HepG2 (cell line): ENCODE results near the gene ZSCAN23. TPM values are rescaled to one million over a fixed set of nuclear protein-coding genes. Genes with fewer than 3 reads are reported as not detected.

Experiments
- ARNTL ChIP-seq: sonication (generic); formaldehyde crosslinking; IDR thresholded peaks from 2 replicates; pipeline ENCODE4 v1.4.0; 2020; ENCODE audit warnings: mild to moderate bottlenecking, missing genetic modification reagents
- FOXC1 ChIP-seq: sonication (generic); formaldehyde crosslinking; IDR thresholded peaks from 2 replicates; pipeline ENCODE4 v1.8.0; 2022; ENCODE audit warnings: mild to moderate bottlenecking, missing genetic modification reagents, borderline replicate concordance
- HIVEP1 ChIP-seq: sonication (generic); formaldehyde crosslinking; IDR thresholded peaks from 2 replicates; pipeline ENCODE4 v1.4.0; 2020; ENCODE audit warnings: mild to moderate bottlenecking, missing genetic modification reagents
- HMGA1 ChIP-seq: sonication (generic); formaldehyde crosslinking; conservative IDR thresholded peaks from 2 replicates; pipeline ENCODE4 v1.4.0; 2020; ENCODE audit warnings: missing genetic modification reagents
- KMT2B ChIP-seq: IDR thresholded peaks from 2 replicates; pipeline ENCODE4 v1.6.1; 2016; ENCODE audit warnings: missing genetic modification reagents, missing compliant biosample characterization
- MBD4 ChIP-seq: IDR thresholded peaks from 2 replicates; pipeline ENCODE4 v1.6.1; 2012; ENCODE audit warnings: low read length, inconsistent platforms, borderline replicate concordance
- MTA3 ChIP-seq: sonication (generic); formaldehyde crosslinking; IDR thresholded peaks from 2 replicates; pipeline ENCODE4 v1.4.0; 2020; ENCODE audit warnings: missing genetic modification reagents
- PAX8 ChIP-seq: sonication (generic); formaldehyde crosslinking; IDR thresholded peaks from 2 replicates; pipeline ENCODE4 v1.8.0; 2022; ENCODE audit warnings: mild to moderate bottlenecking, missing genetic modification reagents, borderline replicate concordance
- THAP11 ChIP-seq: IDR thresholded peaks from 2 replicates; pipeline ENCODE4 v1.6.1; 2016; ENCODE audit warnings: missing biosample characterization, missing genetic modification reagents
- ZFP91 ChIP-seq: sonication (generic); formaldehyde crosslinking; IDR thresholded peaks from 2 replicates; pipeline ENCODE4 v1.9.0; 2022; ENCODE audit warnings: missing genetic modification reagents, mild to moderate bottlenecking, borderline replicate concordance
- ZNF784 ChIP-seq: sonication (generic); formaldehyde crosslinking; IDR thresholded peaks from 2 replicates; pipeline ENCODE4 v1.5.1; 2020; ENCODE audit warnings: missing genetic modification reagents, mild to moderate bottlenecking, borderline replicate concordance
- ZSCAN31 ChIP-seq: sonication (generic); formaldehyde crosslinking; IDR thresholded peaks from 2 replicates; pipeline ENCODE4 v1.5.0; 2020; ENCODE audit warnings: low read depth, mild to moderate bottlenecking, missing genetic modification reagents
- polyA plus RNA-seq, 8 experiments: library from polyadenylated mRNA; depleted of rRNA in 3 of 8; stranded (reverse) in 7 of 8; unstranded in 1 of 8; fragments of >200 nt; fragmentation: Illumina TruSeq in 4 of 8; extraction: Trizol in 4 of 8; gene quantifications; 2 replicates each; pipeline versions ENCODE4 v1.2.1 to v1.2.3, GENCODE V29; 2011 to 2016; ENCODE audit warnings: low read depth in 4 of 8, missing spikeins in 1 of 8, mixed read lengths in 1 of 8; ENCODE audit not compliant: insufficient read depth in 1 of 8
- total RNA-seq, 5 experiments: library from RNA; depleted of rRNA; stranded (reverse); fragments of >200 nt; fragmentation: Illumina TruSeq; extraction: Trizol; gene quantifications; 2 replicates each; pipeline ENCODE4 v1.2.3, GENCODE V29; 2016; ENCODE audit warnings: low read depth in 1 of 5
- TF ChIP-seq, protein P1 (sequence below): sonication (generic); formaldehyde crosslinking; IDR thresholded peaks from 2 replicates; pipeline ENCODE4 v1.5.1; 2020; ENCODE audit warnings: mild to moderate bottlenecking, missing genetic modification reagents, borderline replicate concordance
- TF ChIP-seq, protein P2 (sequence below): sonication (generic); formaldehyde crosslinking; IDR thresholded peaks from 2 replicates; pipeline ENCODE4 v1.4.0; 2020; ENCODE audit warnings: missing genetic modification reagents, borderline replicate concordance
- TF ChIP-seq, protein P3 (sequence below): sonication (generic); formaldehyde crosslinking; IDR thresholded peaks from 2 replicates; pipeline ENCODE4 v1.4.0; 2020; ENCODE audit warnings: missing genetic modification reagents, borderline replicate concordance

ZSCAN23 gene
- total and polyA plus RNA-seq, 2 of the 13 experiments (the other 11 are each of a cell fraction or from before 2014, with no cell fraction given): 0.29 to 1.2 TPM

DNA sequence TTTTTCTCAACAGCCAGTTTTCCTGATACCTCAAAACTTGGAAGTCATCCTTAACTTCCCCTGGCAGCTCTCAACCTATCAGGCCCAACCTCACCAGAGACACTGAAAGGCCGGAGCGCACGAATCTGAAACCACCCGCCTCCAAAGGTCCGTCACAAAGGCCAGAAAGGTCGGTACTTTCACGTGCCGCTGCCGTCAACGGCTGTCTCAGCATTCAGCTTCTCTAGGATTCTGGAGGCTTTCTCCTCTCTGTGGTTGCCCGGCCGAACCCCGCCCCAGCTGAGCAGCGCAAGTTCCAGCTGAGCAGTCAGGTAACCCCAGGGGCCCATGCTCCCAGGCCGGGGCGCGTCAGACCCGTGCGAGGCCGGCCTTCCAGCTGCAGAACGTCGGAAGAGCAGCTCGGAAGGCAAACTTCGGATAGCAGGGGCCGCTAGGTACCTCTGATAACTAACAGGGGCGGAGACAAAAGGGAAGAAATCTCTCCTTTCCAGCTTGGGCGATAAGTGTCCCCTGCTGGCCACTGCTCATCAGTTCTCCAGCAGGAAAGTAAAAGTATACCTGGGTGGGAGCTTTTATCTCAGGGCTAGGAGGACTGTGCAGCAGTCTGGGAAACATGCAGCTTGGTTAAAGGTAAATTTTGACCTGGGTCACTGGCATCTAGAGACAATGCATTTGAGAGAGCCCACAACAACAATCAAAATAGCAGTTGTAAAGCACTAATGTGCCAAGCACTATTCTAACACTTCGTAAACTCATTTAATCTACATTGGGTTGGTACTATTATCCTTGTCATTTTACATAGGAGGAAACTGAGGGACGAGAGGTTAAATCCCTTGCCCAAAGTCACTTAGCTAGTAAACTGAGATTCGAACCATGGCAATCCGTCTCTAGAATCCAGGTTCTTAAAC, 59.8 kb downstream of the ZSCAN23 start (continued):
- TF ChIP-seq, protein P1, sequence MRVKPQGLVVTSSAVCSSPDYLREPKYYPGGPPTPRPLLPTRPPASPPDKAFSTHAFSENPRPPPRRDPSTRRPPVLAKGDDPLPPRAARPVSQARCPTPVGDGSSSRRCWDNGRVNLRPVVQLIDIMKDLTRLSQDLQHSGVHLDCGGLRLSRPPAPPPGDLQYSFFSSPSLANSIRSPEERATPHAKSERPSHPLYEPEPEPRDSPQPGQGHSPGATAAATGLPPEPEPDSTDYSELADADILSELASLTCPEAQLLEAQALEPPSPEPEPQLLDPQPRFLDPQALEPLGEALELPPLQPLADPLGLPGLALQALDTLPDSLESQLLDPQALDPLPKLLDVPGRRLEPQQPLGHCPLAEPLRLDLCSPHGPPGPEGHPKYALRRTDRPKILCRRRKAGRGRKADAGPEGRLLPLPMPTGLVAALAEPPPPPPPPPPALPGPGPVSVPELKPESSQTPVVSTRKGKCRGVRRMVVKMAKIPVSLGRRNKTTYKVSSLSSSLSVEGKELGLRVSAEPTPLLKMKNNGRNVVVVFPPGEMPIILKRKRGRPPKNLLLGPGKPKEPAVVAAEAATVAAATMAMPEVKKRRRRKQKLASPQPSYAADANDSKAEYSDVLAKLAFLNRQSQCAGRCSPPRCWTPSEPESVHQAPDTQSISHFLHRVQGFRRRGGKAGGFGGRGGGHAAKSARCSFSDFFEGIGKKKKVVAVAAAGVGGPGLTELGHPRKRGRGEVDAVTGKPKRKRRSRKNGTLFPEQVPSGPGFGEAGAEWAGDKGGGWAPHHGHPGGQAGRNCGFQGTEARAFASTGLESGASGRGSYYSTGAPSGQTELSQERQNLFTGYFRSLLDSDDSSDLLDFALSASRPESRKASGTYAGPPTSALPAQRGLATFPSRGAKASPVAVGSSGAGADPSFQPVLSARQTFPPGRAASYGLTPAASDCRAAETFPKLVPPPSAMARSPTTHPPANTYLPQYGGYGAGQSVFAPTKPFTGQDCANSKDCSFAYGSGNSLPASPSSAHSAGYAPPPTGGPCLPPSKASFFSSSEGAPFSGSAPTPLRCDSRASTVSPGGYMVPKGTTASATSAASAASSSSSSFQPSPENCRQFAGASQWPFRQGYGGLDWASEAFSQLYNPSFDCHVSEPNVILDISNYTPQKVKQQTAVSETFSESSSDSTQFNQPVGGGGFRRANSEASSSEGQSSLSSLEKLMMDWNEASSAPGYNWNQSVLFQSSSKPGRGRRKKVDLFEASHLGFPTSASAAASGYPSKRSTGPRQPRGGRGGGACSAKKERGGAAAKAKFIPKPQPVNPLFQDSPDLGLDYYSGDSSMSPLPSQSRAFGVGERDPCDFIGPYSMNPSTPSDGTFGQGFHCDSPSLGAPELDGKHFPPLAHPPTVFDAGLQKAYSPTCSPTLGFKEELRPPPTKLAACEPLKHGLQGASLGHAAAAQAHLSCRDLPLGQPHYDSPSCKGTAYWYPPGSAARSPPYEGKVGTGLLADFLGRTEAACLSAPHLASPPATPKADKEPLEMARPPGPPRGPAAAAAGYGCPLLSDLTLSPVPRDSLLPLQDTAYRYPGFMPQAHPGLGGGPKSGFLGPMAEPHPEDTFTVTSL: peak; percentile 49; the same call in 1 of the 2 replicates
- TF ChIP-seq ZSCAN31 (peak; percentile 98; the same call in 1 of the 2 replicates), MBD4 (no peak), HIVEP1 (CRISPR knock-in tag) (peak; percentile 94), KMT2B (CRISPR knock-in tag) (peak; percentile 98), ZFP91 (CRISPR knock-in tag) (peak; percentile 96; the same call in 1 of the 2 replicates), ZNF784 (CRISPR knock-in tag) (peak; percentile 98; the same call in 1 of the 2 replicates), FOXC1 (CRISPR knock-in tag) (peak; percentile 93), PAX8 (no peak), HMGA1 (CRISPR knock-in tag) (no peak), MTA3 (CRISPR knock-in tag) (no peak), THAP11 (peak; percentile 90), ARNTL (CRISPR knock-in tag) (peak; percentile 96)
- TF ChIP-seq, protein P2, sequence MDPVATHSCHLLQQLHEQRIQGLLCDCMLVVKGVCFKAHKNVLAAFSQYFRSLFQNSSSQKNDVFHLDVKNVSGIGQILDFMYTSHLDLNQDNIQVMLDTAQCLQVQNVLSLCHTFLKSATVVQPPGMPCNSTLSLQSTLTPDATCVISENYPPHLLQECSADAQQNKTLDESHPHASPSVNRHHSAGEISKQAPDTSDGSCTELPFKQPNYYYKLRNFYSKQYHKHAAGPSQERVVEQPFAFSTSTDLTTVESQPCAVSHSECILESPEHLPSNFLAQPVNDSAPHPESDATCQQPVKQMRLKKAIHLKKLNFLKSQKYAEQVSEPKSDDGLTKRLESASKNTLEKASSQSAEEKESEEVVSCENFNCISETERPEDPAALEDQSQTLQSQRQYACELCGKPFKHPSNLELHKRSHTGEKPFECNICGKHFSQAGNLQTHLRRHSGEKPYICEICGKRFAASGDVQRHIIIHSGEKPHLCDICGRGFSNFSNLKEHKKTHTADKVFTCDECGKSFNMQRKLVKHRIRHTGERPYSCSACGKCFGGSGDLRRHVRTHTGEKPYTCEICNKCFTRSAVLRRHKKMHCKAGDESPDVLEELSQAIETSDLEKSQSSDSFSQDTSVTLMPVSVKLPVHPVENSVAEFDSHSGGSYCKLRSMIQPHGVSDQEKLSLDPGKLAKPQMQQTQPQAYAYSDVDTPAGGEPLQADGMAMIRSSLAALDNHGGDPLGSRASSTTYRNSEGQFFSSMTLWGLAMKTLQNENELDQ (CRISPR knock-in tag): no peak
- TF ChIP-seq, protein P3, sequence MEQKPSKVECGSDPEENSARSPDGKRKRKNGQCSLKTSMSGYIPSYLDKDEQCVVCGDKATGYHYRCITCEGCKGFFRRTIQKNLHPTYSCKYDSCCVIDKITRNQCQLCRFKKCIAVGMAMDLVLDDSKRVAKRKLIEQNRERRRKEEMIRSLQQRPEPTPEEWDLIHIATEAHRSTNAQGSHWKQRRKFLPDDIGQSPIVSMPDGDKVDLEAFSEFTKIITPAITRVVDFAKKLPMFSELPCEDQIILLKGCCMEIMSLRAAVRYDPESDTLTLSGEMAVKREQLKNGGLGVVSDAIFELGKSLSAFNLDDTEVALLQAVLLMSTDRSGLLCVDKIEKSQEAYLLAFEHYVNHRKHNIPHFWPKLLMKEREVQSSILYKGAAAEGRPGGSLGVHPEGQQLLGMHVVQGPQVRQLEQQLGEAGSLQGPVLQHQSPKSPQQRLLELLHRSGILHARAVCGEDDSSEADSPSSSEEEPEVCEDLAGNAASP (CRISPR knock-in tag): peak; percentile 66; the same call in 1 of the 2 replicates
